ENCODE measurements around the gene NUMBL. TPM values are rescaled to one million over a fixed set of nuclear protein-coding genes. Genes with fewer than 3 reads are reported as not detected.
"Not testable (repeated sequence)": the region's sequence is repeated elsewhere in the genome, so short reads cannot be mapped to it uniquely, and the experiment has no call there.

The NUMBL gene
- total RNA-seq, result 1 to 10 TPM; 4.8 to 5.8 TPM

- peak within 1 kb of the TSS; percentile 78 for H3K4me3 Mint-ChIP-seq
- peak within 1 kb of the TSS; percentile 56 for H3K27ac Mint-ChIP-seq
- H3K4me1 Mint-ChIP-seq, result peaks cover 2% of the 10 kb centered on the region
- ChIA-PET CTCF (interaction anchor here (1.3 kb wide), 1 partner anchor 60 kb away, joined by 3 read pairs; the partner anchor contains the start of gene ACTMAP), POLR2A (interaction anchor here (0.9 to 1.9 kb wide), 4 partner anchors 26 to 572 kb away, joined by 4 to 11 read pairs (median 6); partner anchors contain the start of genes ACTMAP, COQ8B, ITPKC and RAB4B)
- H3K27me3 Mint-ChIP-seq, result no peaks in the 10 kb centered on the region
- H3K9me3 Mint-ChIP-seq, result no peaks in the 10 kb centered on the region
- H3K36me3 Mint-ChIP-seq (ENCODE audit: low read depth), result peaks cover 6% of the 10 kb centered on the region
- DNase-seq, result no peak
Observed at GRCh38 chr19:40690050-40690692, at the start of gene NUMBL. NUMBL (minus strand) TSS chr19:40690651; CDS start chr19:40690483, 168 bp downstream.

- Mint-ChIP-seq H3K4me1 (peaks cover 4% of the 10 kb centered on the region), H3K4me3 (no peak overlapping the region), H3K27ac (no peak overlapping the region), H3K9me3 (no peaks in the 10 kb centered on the region), H3K27me3 (no peaks in the 10 kb centered on the region), H3K36me3 (ENCODE audit: low read depth) (peaks cover 19% of the 10 kb centered on the region)
- no peak for DNase-seq
- ChIA-PET CTCF (no interaction called here), POLR2A (interaction anchor here (0.8 to 4.6 kb wide), 2 partner anchors 10 to 23 kb away, joined by 3 to 16 read pairs; partner anchors contain the start of genes ACTMAP, COQ8B, ITPKC and SNRPA)
Observed at GRCh38 chr19:40739030-40739839, 48.8 kb upstream of the NUMBL start.

- CTCF ChIA-PET, result no interaction called here
Observed at GRCh38 chr19:40737102-40737644, 46.7 kb upstream of the NUMBL start.

GRCh38 chr19:40736661-40737060 is 46.2 kb upstream of the NUMBL start:
- no peak overlapping the region for H3K27ac Mint-ChIP-seq
- H3K4me1 Mint-ChIP-seq, result peaks cover 4% of the 10 kb centered on the region
- H3K4me3 Mint-ChIP-seq, result no peak overlapping the region
- ChIA-PET POLR2A (interaction anchor here (0.9 to 4.6 kb wide), 2 partner anchors 13 kb away, joined by 3 to 16 read pairs; partner anchors contain the start of genes ACTMAP and SNRPA), CTCF (no interaction called here)
- no peak for DNase-seq
- H3K36me3 Mint-ChIP-seq (ENCODE audit: low read depth), result peaks cover 32% of the 10 kb centered on the region
- no peaks in the 10 kb centered on the region for H3K9me3 Mint-ChIP-seq
- H3K27me3 Mint-ChIP-seq, result no peaks in the 10 kb centered on the region

More at GRCh38 chr19:40737102-40737644, 46.7 kb upstream of the NUMBL start:
- H3K9me3 Mint-ChIP-seq, result no peaks in the 10 kb centered on the region
- no peak overlapping the region for H3K27ac Mint-ChIP-seq
- no peak overlapping the region for H3K4me3 Mint-ChIP-seq
- POLR2A ChIA-PET, result interaction anchor here (4.6 kb wide), 1 partner anchor 12 kb away, joined by 16 read pairs; the partner anchor contains the start of genes ACTMAP and SNRPA
- DNase-seq, result no peak
- H3K36me3 Mint-ChIP-seq (ENCODE audit: low read depth), result peaks cover 32% of the 10 kb centered on the region
- peaks cover 4% of the 10 kb centered on the region for H3K4me1 Mint-ChIP-seq
- no peaks in the 10 kb centered on the region for H3K27me3 Mint-ChIP-seq

- CTCF ChIA-PET, result interaction anchor here (0.5 to 0.7 kb wide), 2 partner anchors 79 to 101 kb away, joined by 3 read pairs; no protein-coding TSS in a partner anchor
- peaks cover 4% of the 10 kb centered on the region for H3K4me1 Mint-ChIP-seq
- POLR2A ChIA-PET, result no interaction called here
- no peaks in the 10 kb centered on the region for H3K9me3 Mint-ChIP-seq
- H3K4me3 Mint-ChIP-seq, result no peak overlapping the region
- no peak overlapping the region for H3K27ac Mint-ChIP-seq
- peaks cover 36% of the 10 kb centered on the region for H3K36me3 Mint-ChIP-seq (ENCODE audit: low read depth)
- no peaks in the 10 kb centered on the region for H3K27me3 Mint-ChIP-seq
- DNase-seq, result no peak
Observed at GRCh38 chr19:40735013-40735771, 44.7 kb upstream of the NUMBL start.

- no peak for DNase-seq
- CTCF ChIA-PET, result interaction anchor here (1.3 kb wide), 1 partner anchor 17 kb away, joined by 4 read pairs; the partner anchor contains the start of gene ACTMAP
- Mint-ChIP-seq H3K4me3 (no peak overlapping the region), H3K9me3 (no peaks in the 10 kb centered on the region), H3K27ac (no peak overlapping the region), H3K36me3 (ENCODE audit: low read depth) (peaks cover 37% of the 10 kb centered on the region), H3K27me3 (no peaks in the 10 kb centered on the region), H3K4me1 (no peaks in the 10 kb centered on the region)
- POLR2A ChIA-PET, result interaction anchor here (0.5 to 0.6 kb wide), 2 partner anchors 9 to 30 kb away, joined by 3 read pairs; no protein-coding TSS in a partner anchor
Observed at GRCh38 chr19:40733149-40733548, 42.7 kb upstream of the NUMBL start.

- DNase-seq, H3K9me3 Mint-ChIP-seq, CTCF ChIA-PET, H3K4me3 Mint-ChIP-seq, H3K4me1 Mint-ChIP-seq, H3K27ac Mint-ChIP-seq, H3K27me3 Mint-ChIP-seq: not testable (repeated sequence)
- peaks cover 33% of the 10 kb centered on the region for H3K36me3 Mint-ChIP-seq (ENCODE audit: low read depth)
- POLR2A ChIA-PET, result interaction anchor here (0.8 kb wide), 1 partner anchor 10 kb away, joined by 3 read pairs; no protein-coding TSS in a partner anchor
Observed at GRCh38 chr19:40732304-40732703, 41.9 kb upstream of the NUMBL start.

GRCh38 chr19:40730065-40730464 is 39.6 kb upstream of the NUMBL start:
- H3K9me3 Mint-ChIP-seq, H3K4me1 Mint-ChIP-seq, CTCF ChIA-PET, DNase-seq, H3K4me3 Mint-ChIP-seq, H3K27ac Mint-ChIP-seq, H3K27me3 Mint-ChIP-seq: not testable (repeated sequence)
- POLR2A ChIA-PET, result interaction anchor here (1.3 kb wide), 1 partner anchor 20 kb away, joined by 6 read pairs; the partner anchor contains the start of gene ACTMAP
- H3K36me3 Mint-ChIP-seq (ENCODE audit: low read depth), result peaks cover 36% of the 10 kb centered on the region

- no peak for DNase-seq
- ChIA-PET POLR2A (no interaction called here), CTCF (no interaction called here)
- no peaks in the 10 kb centered on the region for H3K9me3 Mint-ChIP-seq
- H3K27me3 Mint-ChIP-seq, result no peaks in the 10 kb centered on the region
- H3K4me1 Mint-ChIP-seq, result peaks cover 19% of the 10 kb centered on the region
- no peak overlapping the region for H3K27ac Mint-ChIP-seq
- H3K4me3 Mint-ChIP-seq, result no peak overlapping the region
- peaks cover 40% of the 10 kb centered on the region for H3K36me3 Mint-ChIP-seq (ENCODE audit: low read depth)
Observed at GRCh38 chr19:40726279-40726678, 35.8 kb upstream of the NUMBL start.

- no peak overlapping the region for H3K4me3 Mint-ChIP-seq
- POLR2A ChIA-PET, result no interaction called here
- DNase-seq, result no peak
- CTCF ChIA-PET, result interaction anchor here (0.7 kb wide), 1 partner anchor 87 kb away, joined by 3 read pairs; no protein-coding TSS in a partner anchor
- peak overlapping the region; percentile 16 for H3K27ac Mint-ChIP-seq
- peaks cover 41% of the 10 kb centered on the region for H3K36me3 Mint-ChIP-seq (ENCODE audit: low read depth)
- H3K27me3 Mint-ChIP-seq, result no peaks in the 10 kb centered on the region
- H3K9me3 Mint-ChIP-seq, result no peaks in the 10 kb centered on the region
- H3K4me1 Mint-ChIP-seq, result peaks cover 31% of the 10 kb centered on the region
Observed at GRCh38 chr19:40724855-40725254, 34.4 kb upstream of the NUMBL start.

GRCh38 chr19:40724315-40724714 is 33.9 kb upstream of the NUMBL start:
- POLR2A ChIA-PET, result interaction anchor here (0.7 kb wide), 1 partner anchor 9 kb away, joined by 3 read pairs; no protein-coding TSS in a partner anchor
- DNase-seq, result no peak

GRCh38 chr19:40723661-40724254 is 33.3 kb upstream of the NUMBL start:
- DNase-seq, result no peak
- ChIA-PET POLR2A (interaction anchor here (0.7 kb wide), 1 partner anchor 9 kb away, joined by 3 read pairs; no protein-coding TSS in a partner anchor), CTCF (no interaction called here)
- H3K9me3 Mint-ChIP-seq, result no peaks in the 10 kb centered on the region
- H3K36me3 Mint-ChIP-seq (ENCODE audit: low read depth), result peaks cover 38% of the 10 kb centered on the region
- H3K27me3 Mint-ChIP-seq, result no peaks in the 10 kb centered on the region
- peaks cover 41% of the 10 kb centered on the region for H3K4me1 Mint-ChIP-seq
- H3K4me3 Mint-ChIP-seq, result no peak overlapping the region
- no peak overlapping the region for H3K27ac Mint-ChIP-seq

More at GRCh38 chr19:40724315-40724714, 33.9 kb upstream of the NUMBL start:
- H3K27ac Mint-ChIP-seq, result no peak overlapping the region
- H3K27me3 Mint-ChIP-seq, result no peaks in the 10 kb centered on the region
- peaks cover 36% of the 10 kb centered on the region for H3K4me1 Mint-ChIP-seq
- H3K36me3 Mint-ChIP-seq (ENCODE audit: low read depth), result peaks cover 41% of the 10 kb centered on the region
- no peaks in the 10 kb centered on the region for H3K9me3 Mint-ChIP-seq
- H3K4me3 Mint-ChIP-seq, result no peak overlapping the region
- CTCF ChIA-PET, result interaction anchor here (0.7 kb wide), 1 partner anchor 88 kb away, joined by 3 read pairs; no protein-coding TSS in a partner anchor

All from activated CD4-positive, alpha-beta memory T cell treated with anti-CD3 and anti-CD28 coated beads, Interleukin-2, amount 10 ng/mL, durations not matched to agents 7 days and 5 days (primary cell).